HCT116 (cell line): ENCODE results near the gene APLN. TPM values are rescaled to one million over a fixed set of nuclear protein-coding genes. Genes with fewer than 3 reads are reported as not detected.

Source experiments
- ATAC-seq: fragments of 200-7000 bp; cut with Tn5 transposase; 2 replicates; pipeline ENCODE4 v1.9.1; 2020; ENCODE audit warnings: mild to moderate bottlenecking, moderate library complexity
- BruUV-seq: library from RNA; stranded (reverse); fragments of 400-500 nt; replicated peaks from 2 replicates; lab custom pipeline; 2021; lab: Mats Ljungman, UMichigan
- CTCF ChIA-PET: fragments of 300-600 bp; sonication (Branson Sonifier 250); formaldehyde crosslinking; loops from one replicate; lab custom pipeline; 2021; ENCODE audit warnings: antibody characterized with exemption; lab: Charles Lee
- POLR2A ChIA-PET: fragments of 300-600, 350-600 bp; sonication (Branson Sonifier 250); formaldehyde crosslinking; loops from one replicate; lab custom pipeline; 2021; ENCODE audit warnings: antibody characterized with exemption; lab: Charles Lee
- RAD21 ChIA-PET, 2 experiments: fragments of 300-600 bp; sonication (Branson Sonifier 250); formaldehyde crosslinking; loops; one replicate each; lab custom pipeline; 2023; ENCODE audit warnings: low total read pairs in 2 of 2; ENCODE audit not compliant: uncharacterized antibody in 2 of 2, unreplicated experiment in 2 of 2, low non-redundant PET in 1 of 2; lab: Charles Lee
- DNase-seq: peaks from one replicate; pipeline ENCODE4 v3.0.0-alpha.2; 2010; ENCODE audit warnings: low read depth, low spot score
- H2AFZ ChIP-seq: fragments of 200-600 bp; shearing (Covaris generic), sonication (generic); 2 replicates; pipeline ENCODE4 v1.6.1; 2017; ENCODE audit warnings: low read depth, mixed run types, mixed read lengths, antibody characterized with exemption, low read length; ENCODE audit not compliant: poor library complexity, severe bottlenecking
- H3K27ac ChIP-seq: 2 replicates; pipeline ENCODE4 v1.5.1; 2012; ENCODE audit warnings: low read depth, low read length
- H3K27me3 ChIP-seq: fragments of 200-600 bp; sonication (generic); 2 replicates; pipeline ENCODE4 v1.6.1; 2016; ENCODE audit warnings: mixed run types, low read length, mixed read lengths; ENCODE audit not compliant: insufficient read depth
- H3K36me3 ChIP-seq, 2 experiments: fragments of 200-500 bp in 1 of 2; fragments of 200-600 bp in 1 of 2; sonication (Bioruptor generic) in 1 of 2; sonication (generic) in 1 of 2; 2 replicates each; pipeline versions ENCODE4 v1.5.1 to v1.6.1; 2014 to 2016; ENCODE audit warnings: low read length in 2 of 2, inconsistent platforms in 1 of 2, mixed read lengths in 1 of 2, mixed run types in 1 of 2; ENCODE audit not compliant: insufficient read depth in 2 of 2, control insufficient read depth in 1 of 2
- H3K4me1 ChIP-seq, 2 experiments: fragments of 200-600 bp in 1 of 2; sonication (generic) in 1 of 2; 2 replicates each; pipeline versions ENCODE4 v1.5.1 to v1.6.1; 2012 to 2017; ENCODE audit warnings: low read length in 2 of 2, inconsistent platforms in 1 of 2, mild to moderate bottlenecking in 1 of 2, mixed read lengths in 1 of 2, mixed run types in 1 of 2, moderate library complexity in 1 of 2; ENCODE audit not compliant: insufficient read depth in 2 of 2, control insufficient read depth in 1 of 2
- H3K4me2 ChIP-seq: fragments of 200-600 bp; sonication (generic); 2 replicates; pipeline ENCODE4 v1.6.1; 2017; ENCODE audit warnings: mixed run types, low read length, mixed read lengths
- H3K4me3 ChIP-seq, 2 experiments: fragments of 200-600 bp in 1 of 2; sonication (generic) in 1 of 2; replicated peaks in 1 of 2; 2 replicates each; pipeline ENCODE4 v1.5.1; 2011 to 2016; ENCODE audit warnings: low read length in 2 of 2, control low read depth in 1 of 2, low read depth in 1 of 2, mild to moderate bottlenecking in 1 of 2, mixed read lengths in 1 of 2, mixed run types in 1 of 2
- H3K79me2 ChIP-seq: fragments of 200-600 bp; sonication (generic); 2 replicates; pipeline ENCODE4 v1.6.1; 2017; ENCODE audit warnings: mild to moderate bottlenecking, mixed run types, low read length, moderate library complexity, mixed read lengths; ENCODE audit not compliant: insufficient read depth
- H3K9ac ChIP-seq: fragments of 200-600 bp; sonication (generic); 2 replicates; pipeline ENCODE4 v1.6.1; 2016; ENCODE audit warnings: low read length, mixed read lengths
- H3K9me2 ChIP-seq: fragments of 200-600 bp; sonication (generic), shearing (Covaris generic); 2 replicates; pipeline ENCODE4 v1.6.1; 2017; ENCODE audit warnings: mixed run types, mild to moderate bottlenecking, moderate library complexity; ENCODE audit not compliant: insufficient read depth
- H3K9me3 ChIP-seq, 2 experiments: fragments of 200-500 bp in 1 of 2; fragments of 200-600 bp in 1 of 2; sonication (Bioruptor generic) in 1 of 2; sonication (generic) in 1 of 2; 2 replicates each; pipeline ENCODE4 v1.6.1; 2014 to 2017; ENCODE audit warnings: low read length in 2 of 2, mixed read lengths in 2 of 2, inconsistent platforms in 1 of 2, low read depth in 1 of 2, mild to moderate bottlenecking in 1 of 2, mixed run types in 1 of 2, moderate library complexity in 1 of 2; ENCODE audit not compliant: control insufficient read depth in 1 of 2, insufficient read depth in 1 of 2
- H4K20me1 ChIP-seq: fragments of 200-600 bp; sonication (generic), shearing (Covaris generic); 2 replicates; pipeline ENCODE4 v1.6.1; 2017; ENCODE audit warnings: mixed run types, mild to moderate bottlenecking, moderate library complexity; ENCODE audit not compliant: insufficient read depth
- CBX3 ChIP-seq: IDR thresholded peaks from 2 replicates; pipeline ENCODE4 v1.6.1; 2012; ENCODE audit warnings: low read depth
- CEBPB ChIP-seq: IDR thresholded peaks from 2 replicates; pipeline ENCODE4 v1.6.1; 2012; ENCODE audit warnings: low read depth
- CTCF ChIP-seq, 3 experiments: fragments of 200-600 bp in 1 of 3; sonication (generic) in 1 of 3; IDR thresholded peaks in 2 of 3; conservative IDR thresholded peaks in 1 of 3; 2 replicates each; pipeline ENCODE4 v1.5.1; 2012 to 2017; ENCODE audit warnings: low read depth in 2 of 3, low read length in 2 of 3, antibody characterized with exemption in 1 of 3, borderline replicate concordance in 1 of 3, control low read depth in 1 of 3, mild to moderate bottlenecking in 1 of 3, mixed read lengths in 1 of 3, mixed run types in 1 of 3, moderate library complexity in 1 of 3; ENCODE audit not compliant: insufficient read depth in 1 of 3
- ELF1 ChIP-seq: IDR thresholded peaks from 2 replicates; pipeline ENCODE4 v1.6.1; 2012; ENCODE audit warnings: low read depth, borderline replicate concordance
- POLR2AphosphoS5 ChIP-seq: IDR thresholded peaks from 2 replicates; pipeline ENCODE4 v1.6.1; 2011; ENCODE audit warnings: mild to moderate bottlenecking, low read depth, low read length, moderate library complexity
- SIN3A ChIP-seq: IDR thresholded peaks from 2 replicates; pipeline ENCODE4 v1.6.1; 2012; ENCODE audit warnings: low read depth
- intact Hi-C: fragments of 100-400 bp; cut with micrococcal nuclease; formaldehyde crosslinking; loops from 2 replicates; pipeline ENCODE4 v1.10.0; 2022
- total RNA-seq: library from RNA; stranded (reverse); gene quantifications from one replicate; pipeline ENCODE4 v1.2.1, GENCODE V29; 2021; ENCODE audit not compliant: unreplicated experiment
- TF ChIP-seq, protein P1 (sequence below): IDR thresholded peaks from 2 replicates; pipeline ENCODE4 v1.6.1; 2012; ENCODE audit warnings: low read depth

Gene APLN
- total RNA-seq, 1 experiment from 2014 or later, result 0.22 TPM

GRCh38 chrX:129653181-129653970 lies 1.4 kb downstream of the APLN start:
- Histone ChIP-seq H2AFZ (no peak overlapping the region), H4K20me1 (no peaks in the 10 kb centered on the region), H3K9me3 (no peaks in the 10 kb centered on the region), H3K9me2 (no peaks in the 10 kb centered on the region), H3K9ac (no peak overlapping the region), H3K79me2 (no peaks in the 10 kb centered on the region), H3K36me3 (no peaks in the 10 kb centered on the region), H3K4me3 (no peak overlapping the region), H3K27me3 (no peaks in the 10 kb centered on the region), H3K27ac (no peak overlapping the region), H3K4me2 (no peak overlapping the region), H3K4me1 (peaks cover 0 to 14% of the 10 kb centered on the region in 2 experiments; a peak in 2 of 4 replicates)
- CTCF ChIA-PET, result no interaction called here
- no TSS peak for BruUV-seq
- intact Hi-C loops, result no loop called here
- no peak for DNase-seq
- no peak for TF ChIP-seq CEBPB
- TF ChIP-seq CTCF (IDR thresholded peaks at IDR 0.05 in 2 of 3, conservative IDR thresholded peaks at IDR 0.05 in 1 of 3; ENCODE audit: borderline replicate concordance in 1 of 3, insufficient read depth in 1 of 3, low read depth in 2 of 3, low read length in 2 of 3), result no peak
- no peak for ATAC-seq
- RAD21 ChIA-PET, result no interaction called here
- POLR2A ChIA-PET, result no interaction called here

DNA sequence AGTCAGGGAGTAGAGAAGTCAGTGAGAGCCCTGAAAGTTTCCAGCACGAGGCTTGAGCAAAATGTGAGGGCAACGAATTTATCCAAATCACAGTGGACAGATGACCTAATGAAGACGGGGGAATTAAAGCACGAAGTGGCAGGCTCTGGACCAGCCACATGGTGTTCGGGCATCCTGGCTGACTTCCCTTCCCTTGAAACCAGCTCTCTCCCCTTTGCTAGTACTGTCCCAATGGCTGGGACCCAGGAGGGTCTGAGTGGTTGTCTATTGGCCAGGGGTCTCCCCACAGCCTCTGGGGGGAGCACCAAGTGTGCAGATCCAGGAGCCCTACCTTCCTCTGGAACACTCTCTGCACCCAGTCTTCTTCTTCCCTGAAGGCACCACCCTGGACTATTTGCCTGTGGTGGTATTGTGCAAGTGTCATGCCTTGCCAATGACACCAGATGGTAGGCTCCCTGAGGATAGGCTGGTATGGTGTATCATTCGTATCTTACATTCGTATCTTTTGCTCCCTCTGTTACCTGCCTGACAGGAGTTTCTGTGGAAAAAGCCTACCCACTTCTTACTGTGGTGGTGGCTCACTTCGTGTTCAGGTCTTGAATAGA lies 2.1 kb downstream of the APLN start:
- no peaks in the 10 kb centered on the region for H3K36me3 ChIP-seq
- H3K4me1 ChIP-seq, result peaks cover 0 to 14% of the 10 kb centered on the region in 2 experiments; a peak in 2 of 4 replicates
- intact Hi-C loops, result no loop called here
- H3K4me3 ChIP-seq, result no peak overlapping the region
- CTCF ChIA-PET, result no interaction called here
- H3K79me2 ChIP-seq, result no peaks in the 10 kb centered on the region
- no peak for DNase-seq
- no peak overlapping the region for H3K4me2 ChIP-seq
- H3K9me2 ChIP-seq, result no peaks in the 10 kb centered on the region
- POLR2A ChIA-PET, result no interaction called here
- no peak for ATAC-seq
- RAD21 ChIA-PET, result no interaction called here
- no peaks in the 10 kb centered on the region for H3K27me3 ChIP-seq
- H2AFZ ChIP-seq, result no peak overlapping the region
- H4K20me1 ChIP-seq, result no peaks in the 10 kb centered on the region
- no peak overlapping the region for H3K27ac ChIP-seq
- H3K9me3 ChIP-seq, result no peaks in the 10 kb centered on the region
- no peak for TF ChIP-seq ELF1
- TF ChIP-seq SIN3A, result no peak
- TF ChIP-seq CBX3, result no peak
- no peak for TF ChIP-seq POLR2AphosphoS5
- TF ChIP-seq, protein P1, sequence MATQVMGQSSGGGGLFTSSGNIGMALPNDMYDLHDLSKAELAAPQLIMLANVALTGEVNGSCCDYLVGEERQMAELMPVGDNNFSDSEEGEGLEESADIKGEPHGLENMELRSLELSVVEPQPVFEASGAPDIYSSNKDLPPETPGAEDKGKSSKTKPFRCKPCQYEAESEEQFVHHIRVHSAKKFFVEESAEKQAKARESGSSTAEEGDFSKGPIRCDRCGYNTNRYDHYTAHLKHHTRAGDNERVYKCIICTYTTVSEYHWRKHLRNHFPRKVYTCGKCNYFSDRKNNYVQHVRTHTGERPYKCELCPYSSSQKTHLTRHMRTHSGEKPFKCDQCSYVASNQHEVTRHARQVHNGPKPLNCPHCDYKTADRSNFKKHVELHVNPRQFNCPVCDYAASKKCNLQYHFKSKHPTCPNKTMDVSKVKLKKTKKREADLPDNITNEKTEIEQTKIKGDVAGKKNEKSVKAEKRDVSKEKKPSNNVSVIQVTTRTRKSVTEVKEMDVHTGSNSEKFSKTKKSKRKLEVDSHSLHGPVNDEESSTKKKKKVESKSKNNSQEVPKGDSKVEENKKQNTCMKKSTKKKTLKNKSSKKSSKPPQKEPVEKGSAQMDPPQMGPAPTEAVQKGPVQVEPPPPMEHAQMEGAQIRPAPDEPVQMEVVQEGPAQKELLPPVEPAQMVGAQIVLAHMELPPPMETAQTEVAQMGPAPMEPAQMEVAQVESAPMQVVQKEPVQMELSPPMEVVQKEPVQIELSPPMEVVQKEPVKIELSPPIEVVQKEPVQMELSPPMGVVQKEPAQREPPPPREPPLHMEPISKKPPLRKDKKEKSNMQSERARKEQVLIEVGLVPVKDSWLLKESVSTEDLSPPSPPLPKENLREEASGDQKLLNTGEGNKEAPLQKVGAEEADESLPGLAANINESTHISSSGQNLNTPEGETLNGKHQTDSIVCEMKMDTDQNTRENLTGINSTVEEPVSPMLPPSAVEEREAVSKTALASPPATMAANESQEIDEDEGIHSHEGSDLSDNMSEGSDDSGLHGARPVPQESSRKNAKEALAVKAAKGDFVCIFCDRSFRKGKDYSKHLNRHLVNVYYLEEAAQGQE, result no peak
- TF ChIP-seq, all 23 proteins: peak for 0
- H3K9ac ChIP-seq, result no peak overlapping the region
- no TSS peak for BruUV-seq
